HG03139 (cell line): ENCODE measurements around the gene AGAP3.

Source experiments
- ATAC-seq: cut with Tn5 transposase; IDR thresholded peaks from one replicate; pipeline ENCODE4 v1.9.1; 2021; ENCODE audit not compliant: unreplicated experiment

AGAP3 gene

DNA sequence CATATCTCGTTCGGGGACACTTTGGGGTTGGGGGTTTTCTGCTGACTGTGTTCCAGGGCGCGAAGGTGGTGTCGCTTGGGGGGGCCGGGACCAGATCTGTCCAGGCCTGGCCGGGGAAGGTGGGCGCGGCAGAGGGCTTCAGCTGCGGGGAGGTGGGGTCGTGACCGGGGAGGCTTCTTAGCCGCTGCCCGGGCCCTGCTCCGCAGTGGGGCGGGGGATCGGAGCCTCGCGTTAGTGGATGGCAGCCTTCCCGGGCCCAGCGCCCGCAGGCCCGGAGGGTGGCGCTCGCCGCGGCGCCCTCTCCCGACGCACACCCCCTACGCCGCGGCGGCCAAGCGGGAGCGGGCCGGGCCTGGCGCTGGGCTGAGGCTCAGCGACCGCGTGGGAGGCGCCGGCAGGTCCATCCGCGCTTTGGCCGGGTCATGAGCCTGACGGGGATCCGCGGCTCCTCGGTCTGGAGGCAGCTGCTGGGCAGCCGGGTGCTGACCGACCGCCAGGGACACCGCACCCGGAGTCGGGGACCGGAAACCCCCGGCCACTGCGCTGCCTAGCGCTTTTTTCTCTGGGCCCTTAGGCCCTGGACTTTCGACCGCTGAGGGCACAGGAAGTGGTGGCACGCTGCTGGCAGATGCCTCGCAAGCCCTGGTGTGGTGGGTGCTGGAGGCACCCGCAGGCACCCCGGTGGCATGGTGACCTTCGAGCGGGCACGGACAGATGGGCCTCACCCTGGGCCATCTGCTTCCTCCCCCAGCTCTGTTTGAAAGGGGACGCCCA lies 1.2 kb downstream of the AGAP3 start:
- ATAC-seq, result no peak

DNA sequence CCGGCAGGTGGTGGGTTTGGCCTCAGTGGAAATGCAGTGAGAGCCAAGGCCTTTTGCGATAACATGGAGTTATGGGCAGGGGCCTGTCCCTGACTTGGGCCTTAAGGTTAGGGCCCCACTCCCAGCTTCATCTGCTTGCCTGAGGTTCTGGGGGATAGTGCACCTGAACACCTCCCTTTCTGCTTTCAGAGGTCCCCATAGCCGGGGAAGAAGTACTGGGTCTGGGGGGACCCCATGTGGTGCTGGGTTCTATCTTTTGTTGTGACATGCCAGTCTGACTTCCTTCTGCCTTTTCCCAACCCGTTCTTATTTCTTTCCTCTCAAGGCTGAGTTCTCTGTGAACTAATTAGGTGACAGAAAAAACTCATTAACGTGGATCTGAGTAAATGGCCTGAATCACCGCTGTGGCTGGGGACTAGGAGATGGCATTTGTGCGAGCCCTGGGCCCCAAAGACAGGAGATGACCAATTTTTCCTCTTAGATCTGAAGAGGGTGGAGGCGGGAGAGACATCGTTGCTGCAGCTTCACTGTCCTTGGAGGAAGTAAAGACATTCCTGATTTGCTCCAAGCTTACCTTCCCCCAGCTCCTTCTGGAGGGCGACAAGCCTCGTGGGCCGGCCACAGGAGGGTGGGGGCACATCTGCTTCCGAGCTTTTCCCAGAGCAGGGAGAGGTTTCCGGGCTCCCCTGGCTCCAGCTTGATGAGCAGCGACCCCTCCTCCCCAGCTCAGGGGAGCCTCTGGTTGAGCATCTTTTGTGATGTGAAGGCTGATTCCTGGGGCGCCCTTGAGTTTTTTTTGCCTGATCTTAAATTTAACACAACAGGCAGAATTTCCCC lies 2.0 kb downstream of the AGAP3 start:
- ATAC-seq, result no peak

DNA sequence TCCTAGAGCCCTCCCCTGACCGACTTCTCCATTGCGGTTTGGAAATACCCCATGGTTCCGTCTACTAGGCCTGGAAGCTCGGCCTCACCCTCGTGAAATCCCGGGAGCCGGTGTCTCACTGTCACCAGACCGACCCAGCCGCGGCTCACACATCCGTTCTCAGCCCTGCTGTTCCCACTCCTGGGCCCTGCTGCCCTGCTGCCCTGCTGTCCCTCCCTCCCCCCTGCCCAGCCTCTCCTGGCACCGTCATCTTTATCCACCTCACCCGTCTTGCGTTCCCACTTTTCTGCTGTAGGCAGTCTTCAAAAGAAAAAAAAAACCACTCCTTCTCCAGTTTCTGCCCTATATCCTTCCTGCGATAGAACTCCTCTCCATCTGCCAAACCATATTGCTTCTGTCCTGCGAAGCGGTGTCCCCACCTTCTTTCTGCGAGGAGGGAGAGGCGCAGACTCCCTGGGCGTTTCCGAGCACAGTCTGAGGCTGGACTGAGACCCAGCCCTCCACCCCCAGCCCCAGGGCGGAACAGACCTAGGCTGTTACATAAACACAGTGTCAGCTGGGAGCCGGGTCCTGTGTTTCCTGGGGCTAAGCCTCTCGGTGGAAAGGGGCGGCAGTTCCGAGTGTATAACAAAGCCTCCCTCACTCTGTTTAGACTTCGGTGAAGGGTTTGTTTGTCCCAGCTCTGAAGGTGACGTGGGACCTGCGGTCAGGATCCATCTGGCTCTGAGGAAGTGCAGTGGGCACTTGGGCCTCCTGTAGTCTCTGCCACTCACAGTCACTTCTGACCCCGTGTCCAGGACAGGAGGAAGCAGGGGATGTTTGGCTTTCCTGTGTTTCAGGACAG lies 2.8 kb downstream of the AGAP3 start:
- ATAC-seq, result no peak

DNA sequence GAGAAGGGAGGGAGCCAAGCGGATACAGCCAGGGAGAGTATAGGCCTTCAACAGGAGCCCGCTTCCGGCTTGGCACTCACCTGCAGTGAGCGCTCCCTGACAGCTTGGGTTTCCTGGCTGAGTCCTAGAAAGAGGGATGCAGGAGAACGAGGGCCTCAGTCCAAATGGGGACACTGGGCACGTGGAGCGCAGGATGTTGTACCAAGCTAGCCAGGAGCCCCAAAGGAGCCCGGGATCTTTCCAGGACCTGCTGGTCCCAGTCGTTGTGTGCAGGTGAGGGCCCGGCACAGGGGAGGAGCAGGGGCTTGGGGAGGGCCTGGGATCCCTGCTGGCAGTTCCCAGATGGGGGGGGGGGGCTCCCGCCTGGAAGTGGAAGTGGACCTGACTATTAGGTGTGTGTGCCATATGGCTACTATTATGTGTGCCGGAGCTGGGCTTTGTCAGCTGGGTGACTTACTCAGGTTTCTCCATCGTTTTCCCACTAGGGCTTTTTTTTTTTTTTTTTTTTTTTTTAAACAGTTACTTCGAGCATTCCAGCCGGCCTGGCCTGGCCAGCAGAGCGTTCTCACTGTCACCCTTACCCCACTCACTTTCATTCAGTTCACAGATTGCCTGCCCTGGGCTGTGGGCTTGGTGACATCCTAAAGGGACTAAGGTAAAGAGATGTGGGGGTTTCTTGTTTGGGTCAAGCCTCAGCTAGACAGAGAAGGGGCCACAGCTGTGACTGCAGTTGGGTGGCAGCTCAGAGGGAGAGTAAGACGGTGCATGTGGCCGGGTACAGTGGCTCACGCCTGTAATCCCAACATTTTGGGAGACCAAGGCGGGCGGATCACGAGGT lies 3.8 kb downstream of the AGAP3 start:
- ATAC-seq, result no peak

DNA sequence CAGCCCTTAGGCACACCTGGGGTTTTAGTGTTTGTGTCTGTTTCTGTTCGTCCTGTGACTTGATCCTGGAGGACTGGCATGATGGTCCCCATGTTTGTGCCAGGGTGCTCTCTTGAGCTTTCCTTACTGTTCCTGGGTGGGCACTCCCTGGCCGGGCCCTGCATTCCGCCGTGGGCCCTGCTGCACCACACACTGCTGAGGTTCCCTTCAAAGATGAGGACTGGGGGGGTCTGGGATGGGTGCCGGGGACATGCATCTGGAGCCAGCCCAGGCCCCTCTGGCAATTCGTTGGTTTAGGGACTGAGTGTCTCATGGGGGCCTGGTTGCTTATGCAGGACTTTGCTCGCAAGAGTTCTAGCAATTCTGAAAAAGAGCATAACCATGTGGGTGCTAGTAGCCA lies 4.7 kb downstream of the AGAP3 start:
- ATAC-seq, result no peak

DNA sequence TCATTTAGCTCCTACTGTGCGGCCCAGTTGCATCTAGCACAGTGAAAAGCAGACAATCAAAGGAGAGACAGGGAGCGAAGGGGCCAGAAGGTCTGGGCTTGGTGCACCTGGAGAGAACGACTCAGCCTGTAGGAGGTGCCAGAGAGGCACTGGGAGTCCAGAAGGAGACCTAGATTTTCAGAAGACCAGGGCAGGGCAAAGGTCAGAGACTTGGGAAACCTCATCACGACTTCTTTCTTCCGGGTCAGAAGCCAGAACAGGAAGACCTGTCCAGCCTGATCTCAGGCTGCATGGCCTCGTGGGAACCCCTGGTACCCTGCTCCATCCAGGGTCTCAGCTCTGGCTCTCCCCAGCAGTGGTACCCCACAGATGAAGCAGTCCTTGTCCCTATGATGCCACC lies 5.2 kb downstream of the AGAP3 start:
- ATAC-seq, result no peak

DNA sequence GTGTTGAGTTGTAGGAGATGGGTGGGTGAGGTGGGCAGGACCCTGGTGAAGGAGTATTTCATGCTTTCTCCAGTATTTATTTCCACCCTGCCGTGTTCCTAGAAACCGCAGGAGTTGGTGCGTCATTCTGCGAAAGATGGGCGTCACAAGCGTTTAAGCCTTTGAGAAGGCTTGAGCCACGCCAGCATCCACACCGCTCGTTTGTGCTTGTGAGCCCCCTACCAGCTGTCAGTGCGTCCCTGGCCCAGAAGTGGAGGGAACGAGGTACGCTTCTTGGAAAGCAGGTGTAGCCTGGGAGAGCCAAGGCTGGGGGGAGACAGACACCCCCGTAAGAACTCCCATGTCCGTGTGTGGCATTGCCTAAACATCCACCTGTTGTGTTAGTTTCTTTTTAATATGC lies 5.7 kb downstream of the AGAP3 start:
- no peak for ATAC-seq

DNA sequence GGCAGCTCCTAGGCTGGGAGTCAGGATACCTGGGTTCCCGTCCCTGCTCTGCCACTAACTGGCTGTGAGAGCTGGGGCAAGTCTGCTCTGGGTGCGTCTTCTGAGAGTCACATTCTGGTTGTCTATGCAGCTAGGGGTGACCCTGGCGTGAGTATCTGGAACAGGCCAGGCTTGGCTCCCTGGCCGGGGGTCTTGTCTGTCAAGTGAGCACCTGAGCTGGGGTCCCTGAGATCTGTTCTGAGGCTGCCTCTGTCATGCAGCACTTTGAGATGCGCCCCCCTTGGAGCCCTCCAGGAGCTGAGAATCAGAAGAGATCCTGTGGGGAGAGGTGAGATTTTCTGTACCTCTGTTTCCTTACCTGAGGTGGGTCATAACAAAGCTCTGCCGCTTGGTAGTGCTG lies 7.5 kb downstream of the AGAP3 start:
- no peak for ATAC-seq

DNA sequence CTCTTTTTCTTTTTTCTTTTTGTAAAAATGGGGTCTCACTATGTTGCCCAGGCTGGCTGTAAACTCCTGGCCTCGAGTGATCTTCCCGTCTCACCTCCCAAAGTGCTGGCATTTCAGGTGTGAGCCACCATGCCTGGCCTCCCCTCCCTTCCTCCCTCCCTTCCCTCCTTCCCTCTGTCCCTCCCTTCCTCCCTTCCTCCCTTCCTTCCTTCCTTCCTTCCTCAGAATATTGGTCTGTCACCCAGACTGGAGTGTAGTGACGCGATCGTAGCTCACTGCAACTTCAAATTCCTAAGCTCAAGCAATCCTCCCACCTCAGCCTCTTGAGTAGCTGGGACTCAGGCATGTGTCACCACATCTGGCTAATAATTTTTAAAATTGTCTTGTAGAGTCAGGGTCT lies 8.4 kb downstream of the AGAP3 start:
- ATAC-seq, result no peak

DNA sequence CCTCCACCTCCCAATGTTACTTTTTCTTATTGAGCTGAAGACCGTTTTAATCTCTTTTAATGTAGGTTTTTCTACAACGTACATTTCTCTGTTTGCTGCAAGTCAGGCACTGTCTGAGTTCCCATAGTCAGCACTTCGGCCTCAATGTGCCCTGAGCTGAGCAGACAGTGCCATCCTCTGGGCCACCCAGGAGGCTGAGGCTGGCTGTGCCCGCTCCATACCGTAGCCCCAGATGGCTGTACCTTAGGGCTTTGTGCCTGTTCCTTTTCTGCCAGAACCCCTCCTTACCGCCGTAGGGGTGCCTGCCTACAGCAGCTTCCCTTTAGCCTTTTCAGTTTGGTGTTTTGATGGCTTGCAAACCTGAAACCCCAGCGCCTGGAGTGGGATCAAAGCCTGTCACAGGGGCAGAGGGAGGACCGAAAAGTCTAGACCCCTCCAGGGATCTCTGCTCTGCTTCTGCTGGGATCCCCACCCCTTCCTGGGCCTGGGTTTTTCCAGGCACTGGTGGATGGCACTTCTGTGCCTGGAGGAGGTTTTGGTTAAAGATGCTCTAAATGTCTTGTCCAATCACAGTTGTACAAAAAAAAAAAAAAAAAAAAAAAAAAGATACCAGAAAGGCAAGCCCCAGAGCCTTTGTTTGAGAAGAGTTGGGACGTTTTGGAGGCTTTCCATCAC lies 9.0 kb downstream of the AGAP3 start:
- no peak for ATAC-seq

DNA sequence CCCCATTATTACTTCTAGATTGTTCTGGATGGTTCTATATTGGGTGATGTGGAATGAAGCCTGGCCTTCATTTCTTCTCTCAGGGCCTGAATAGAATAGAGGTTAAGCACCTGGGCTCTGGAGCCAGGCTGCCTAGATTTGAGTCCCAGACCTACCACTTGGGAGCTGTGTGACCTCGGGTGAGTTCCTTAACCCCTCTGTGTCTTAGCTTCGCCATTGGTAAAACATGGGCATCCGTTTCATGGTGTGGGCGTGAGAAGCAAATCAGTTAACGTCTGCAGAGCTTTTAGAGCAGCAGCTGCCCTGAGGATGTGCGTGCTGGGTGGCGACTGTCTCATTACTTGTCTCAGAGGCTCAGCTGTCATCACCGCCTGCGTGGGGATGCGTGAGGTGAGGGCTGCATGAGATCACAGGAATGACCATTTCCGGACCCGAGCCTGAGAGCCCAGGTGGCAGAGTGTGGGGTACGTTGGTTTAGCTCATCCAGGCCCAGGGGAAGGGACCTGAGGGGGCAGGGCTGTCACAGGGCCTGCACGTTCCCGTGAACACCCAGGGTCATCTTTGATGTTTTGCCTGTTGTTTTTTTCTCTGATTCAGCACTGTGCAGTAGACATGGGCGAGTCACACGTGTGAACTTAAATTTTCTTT lies 9.7 kb downstream of the AGAP3 start:
- no peak for ATAC-seq

DNA sequence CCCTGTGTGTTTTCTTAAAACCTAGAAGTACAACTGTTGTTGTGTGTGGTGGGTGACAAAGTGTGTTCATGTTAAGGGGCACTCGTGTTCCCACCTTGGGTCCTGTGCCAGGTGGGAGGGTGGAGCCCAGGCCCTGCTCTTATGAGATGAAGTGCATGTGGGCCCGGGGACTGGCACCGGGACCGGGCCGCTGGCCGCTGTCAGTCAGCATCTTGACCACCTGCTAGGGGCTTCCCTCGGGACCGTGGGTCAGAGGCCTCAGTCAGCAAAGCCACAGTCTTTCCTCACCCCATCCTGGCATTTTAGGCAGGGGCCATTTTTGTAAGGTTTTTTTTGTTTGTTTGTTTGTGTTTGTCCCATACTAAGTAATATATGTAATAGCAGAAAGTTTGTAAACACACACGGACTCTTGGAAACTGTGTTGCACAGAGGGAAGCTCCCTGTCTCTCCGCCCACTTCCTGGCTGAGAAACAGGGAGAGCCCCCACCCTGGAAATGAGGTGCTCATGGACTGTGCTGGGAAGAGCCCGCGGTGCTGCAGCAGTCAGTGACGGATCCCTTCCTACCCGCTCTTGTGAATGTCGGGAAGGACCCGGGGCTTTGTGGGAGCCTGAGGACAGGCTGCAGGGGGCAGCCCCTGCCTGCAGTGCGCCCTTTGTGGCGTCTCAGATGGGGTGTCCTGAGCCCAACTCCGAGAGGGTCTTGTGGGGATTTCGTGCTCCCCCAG lies 13.4 kb downstream of the AGAP3 start:
- no peak for ATAC-seq

DNA sequence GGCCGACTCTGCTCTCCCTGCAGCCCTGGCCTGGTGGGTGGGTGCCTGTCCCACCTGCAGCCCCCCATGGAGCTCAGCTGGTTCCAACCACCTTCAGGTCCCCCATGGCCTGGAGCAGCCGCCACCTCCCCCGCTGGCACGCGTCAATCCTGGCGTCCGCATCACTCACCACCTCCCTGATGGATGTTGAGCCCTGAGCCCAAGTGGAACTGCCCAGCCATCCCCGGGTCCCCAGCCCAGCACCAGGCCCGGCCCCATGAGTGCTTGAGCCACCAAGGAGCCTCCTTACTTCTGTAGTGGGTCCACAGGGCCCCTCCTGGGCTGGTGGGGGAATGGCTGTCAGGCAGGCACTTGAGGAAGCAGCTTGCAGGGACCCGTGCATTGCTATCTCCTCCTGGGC lies 14.6 kb downstream of the AGAP3 start:
- ATAC-seq, result no peak

DNA sequence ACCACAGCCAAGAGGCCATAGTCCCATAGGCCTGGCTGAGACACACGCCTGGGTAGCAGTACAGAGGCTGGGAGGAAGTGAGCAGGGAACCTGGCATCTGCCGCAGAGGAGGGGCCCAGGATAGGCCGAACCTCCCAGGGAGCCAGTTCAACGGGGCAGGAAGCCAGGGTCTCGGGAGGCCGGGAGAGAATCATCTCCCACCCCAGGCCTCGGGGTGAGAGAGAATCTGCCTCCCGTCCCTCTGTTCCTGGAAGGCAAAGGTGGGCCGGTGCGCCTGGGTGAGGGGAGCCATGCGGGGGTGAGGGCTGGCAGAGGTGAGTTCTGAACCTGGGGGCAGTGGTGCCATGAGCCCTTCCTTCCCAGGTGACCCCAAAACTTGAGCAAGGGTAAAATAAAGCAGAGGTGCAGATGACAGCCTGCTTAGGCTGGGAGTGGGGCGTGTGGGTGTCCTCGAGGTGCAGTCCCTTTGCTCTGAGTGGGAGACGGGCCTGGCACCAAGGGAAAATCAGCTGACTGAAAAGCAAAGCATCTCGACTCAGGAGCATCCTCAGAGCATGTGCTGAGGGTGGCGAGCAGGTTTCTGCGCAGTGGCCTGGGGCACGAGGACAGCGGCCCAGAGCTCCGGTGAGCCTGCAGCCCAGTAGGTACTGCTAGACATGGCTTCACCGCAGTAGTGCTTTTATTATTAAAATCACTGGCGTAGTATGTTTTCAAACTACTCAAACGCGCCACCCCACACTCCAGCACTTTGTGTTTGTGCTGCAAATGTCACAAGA lies 15.5 kb downstream of the AGAP3 start:
- no peak for ATAC-seq

DNA sequence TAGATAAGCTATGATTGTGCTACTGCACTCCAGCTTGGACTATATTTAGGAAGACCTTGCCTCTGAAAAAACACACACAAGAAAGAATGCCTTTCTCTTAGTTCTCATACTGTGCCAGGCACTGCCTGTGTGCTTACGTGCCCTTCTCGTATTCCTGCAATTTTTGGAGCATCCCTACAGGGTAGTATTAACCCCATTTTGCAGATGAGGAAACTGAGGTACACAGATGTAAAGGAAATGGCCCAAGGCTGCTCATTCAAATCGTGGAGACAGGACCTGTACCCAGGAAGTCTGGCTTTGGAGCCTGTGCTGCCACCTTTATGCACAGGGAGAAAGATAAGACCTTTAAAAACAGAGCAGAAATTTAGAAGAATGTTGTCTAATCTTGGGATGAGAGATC lies 16.7 kb downstream of the AGAP3 start:
- ATAC-seq, result no peak

DNA sequence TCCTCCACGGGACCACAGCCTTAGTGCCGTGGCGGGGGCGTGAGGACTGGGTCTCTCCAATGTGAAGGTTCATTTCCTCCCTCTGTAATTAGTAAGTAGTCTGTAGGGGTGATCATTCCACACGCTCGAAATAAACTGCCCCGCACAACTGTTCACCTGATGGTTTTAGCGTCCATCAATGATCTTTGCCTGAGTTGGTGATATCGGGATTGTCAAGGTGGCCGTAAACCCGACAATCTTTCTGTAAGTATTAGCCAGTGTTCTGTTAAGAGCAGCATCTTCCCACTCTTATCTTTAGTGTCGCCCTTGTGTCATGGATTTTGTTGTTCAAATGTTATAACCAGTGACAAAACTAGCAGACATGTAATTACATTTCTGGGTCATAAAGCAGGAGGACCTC lies 17.7 kb downstream of the AGAP3 start:
- no peak for ATAC-seq

DNA sequence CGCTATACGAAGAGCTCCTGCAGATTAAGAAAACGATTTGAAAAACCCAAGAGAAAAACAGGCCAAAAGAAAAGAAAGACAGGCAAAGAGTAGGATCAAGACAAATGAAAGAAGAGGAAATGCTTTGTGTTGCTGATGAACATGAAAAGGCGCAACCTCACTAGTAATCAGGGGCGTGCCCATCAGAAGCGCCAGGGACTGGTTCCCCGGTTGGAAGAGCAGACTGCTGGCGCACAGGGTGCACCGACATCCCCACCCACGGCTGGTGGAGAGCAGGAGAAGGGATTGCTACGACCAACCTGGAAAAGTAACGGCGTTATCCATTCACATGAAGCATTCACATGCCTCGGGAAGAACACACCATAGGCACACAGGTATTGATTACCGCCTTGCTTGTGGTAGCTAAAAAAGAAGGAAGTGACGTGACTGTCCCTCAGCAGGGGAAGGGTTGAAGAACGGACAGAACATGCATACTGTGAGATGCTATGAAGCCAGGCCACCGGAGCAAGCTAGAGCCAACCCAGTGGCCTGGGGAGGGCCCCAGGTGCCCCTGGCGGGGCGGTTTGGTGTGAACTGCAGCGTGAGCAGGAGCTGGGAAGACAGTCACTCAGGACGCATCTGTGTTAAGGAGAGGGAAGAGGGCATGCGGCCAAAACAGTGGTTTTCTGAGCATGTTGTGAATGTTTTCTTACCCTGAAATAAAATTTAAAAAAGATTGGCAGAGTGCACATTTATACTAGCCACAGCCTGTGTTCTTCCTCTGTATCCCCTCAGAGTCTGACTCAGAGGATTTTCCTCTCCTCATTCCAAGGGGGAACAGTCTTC lies 18.3 kb downstream of the AGAP3 start:
- no peak for ATAC-seq
